Activated CD8-positive, alpha-beta T cell treated with anti-CD3 and anti-CD28 coated beads for 36 hours (primary cell): ENCODE measurements around the gene GDPGP1. TPM values are rescaled to one million over a fixed set of nuclear protein-coding genes. Genes with fewer than 3 reads are reported as not detected.

Experiments
- ATAC-seq: fragments of 200-7000 bp; cut with Tn5 transposase; one replicate; pipeline ENCODE4 v1.10.0; 2021; ENCODE audit warnings: mild to moderate bottlenecking, moderate library complexity
- CTCF ChIA-PET: fragments of 350-600 bp; sonication (Branson Sonifier 250); formaldehyde crosslinking; loops from one replicate; lab custom pipeline; 2021; ENCODE audit warnings: antibody characterized with exemption; lab: Charles Lee
- POLR2A ChIA-PET: fragments of 350-600 bp; sonication (Branson Sonifier 250); formaldehyde crosslinking; loops from one replicate; lab custom pipeline; 2021; ENCODE audit warnings: antibody characterized with exemption; lab: Charles Lee
- DNase-seq: peaks from one replicate; pipeline ENCODE4 v3.0.0-alpha.2; 2020
- H3K27ac Mint-ChIP-seq: one replicate; pipeline ENCODE4 v1.8.0; 2021; ENCODE audit warnings: mild to moderate bottlenecking, mixed read lengths
- H3K27me3 Mint-ChIP-seq: one replicate; pipeline ENCODE4 v1.8.0; 2021; ENCODE audit warnings: mixed read lengths
- H3K36me3 Mint-ChIP-seq: one replicate; pipeline ENCODE4 v1.8.0; 2021; ENCODE audit warnings: low read depth, mixed read lengths
- H3K4me1 Mint-ChIP-seq: one replicate; pipeline ENCODE4 v1.8.0; 2021; ENCODE audit warnings: low read depth, mixed read lengths
- H3K4me3 Mint-ChIP-seq: one replicate; pipeline ENCODE4 v1.8.0; 2021; ENCODE audit warnings: mild to moderate bottlenecking, moderate library complexity, mixed read lengths
- H3K9me3 Mint-ChIP-seq: one replicate; pipeline ENCODE4 v1.8.0; 2021; ENCODE audit warnings: mixed read lengths
- intact Hi-C: fragments of 100-400 bp; cut with micrococcal nuclease; formaldehyde crosslinking; loops from one replicate; pipeline ENCODE4 v1.10.0; 2022
- total RNA-seq, 2 experiments: library from RNA; stranded (reverse); gene quantifications; one replicate each; pipeline ENCODE4 v1.2.3, GENCODE V29; 2021
- TF ChIP-seq, protein P1 (sequence below): fragments of 200-600 bp; IDR thresholded peaks from one replicate; pipeline ENCODE4 v1.8.0; 2022; ENCODE audit warnings: antibody characterized with exemption, mild to moderate bottlenecking

Gene GDPGP1
- total RNA-seq, 2 experiments from 2014 or later = 5.2 to 6.4 TPM

DNA sequence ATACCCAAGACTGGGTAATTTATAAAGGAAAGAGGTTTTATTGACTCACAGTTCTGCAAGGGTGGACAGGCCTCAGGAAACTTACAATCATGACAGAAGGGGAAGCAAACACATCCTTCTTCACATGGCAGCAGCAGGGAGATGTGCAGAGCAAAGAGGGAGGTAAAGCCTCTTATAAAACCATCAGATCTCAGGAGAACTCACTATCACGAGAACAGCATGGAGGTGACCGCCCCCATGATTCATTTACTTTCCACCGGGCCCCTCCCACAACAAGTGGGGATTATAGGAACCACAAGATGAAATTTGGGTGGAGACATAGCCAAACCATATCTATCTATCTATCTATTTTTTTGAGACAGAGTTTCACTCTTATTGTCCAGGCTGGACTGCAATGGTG lies 5.4 kb downstream of the GDPGP1 start:
- intact Hi-C loops = no loop called here
- no peaks in the 10 kb centered on the region for H3K27me3 Mint-ChIP-seq
- no peaks in the 10 kb centered on the region for H3K9me3 Mint-ChIP-seq
- TF ChIP-seq, protein P1, sequence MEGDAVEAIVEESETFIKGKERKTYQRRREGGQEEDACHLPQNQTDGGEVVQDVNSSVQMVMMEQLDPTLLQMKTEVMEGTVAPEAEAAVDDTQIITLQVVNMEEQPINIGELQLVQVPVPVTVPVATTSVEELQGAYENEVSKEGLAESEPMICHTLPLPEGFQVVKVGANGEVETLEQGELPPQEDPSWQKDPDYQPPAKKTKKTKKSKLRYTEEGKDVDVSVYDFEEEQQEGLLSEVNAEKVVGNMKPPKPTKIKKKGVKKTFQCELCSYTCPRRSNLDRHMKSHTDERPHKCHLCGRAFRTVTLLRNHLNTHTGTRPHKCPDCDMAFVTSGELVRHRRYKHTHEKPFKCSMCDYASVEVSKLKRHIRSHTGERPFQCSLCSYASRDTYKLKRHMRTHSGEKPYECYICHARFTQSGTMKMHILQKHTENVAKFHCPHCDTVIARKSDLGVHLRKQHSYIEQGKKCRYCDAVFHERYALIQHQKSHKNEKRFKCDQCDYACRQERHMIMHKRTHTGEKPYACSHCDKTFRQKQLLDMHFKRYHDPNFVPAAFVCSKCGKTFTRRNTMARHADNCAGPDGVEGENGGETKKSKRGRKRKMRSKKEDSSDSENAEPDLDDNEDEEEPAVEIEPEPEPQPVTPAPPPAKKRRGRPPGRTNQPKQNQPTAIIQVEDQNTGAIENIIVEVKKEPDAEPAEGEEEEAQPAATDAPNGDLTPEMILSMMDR = no peak
- H3K4me1 Mint-ChIP-seq = peaks cover 12% of the 10 kb centered on the region
- ATAC-seq (no peak), DNase-seq (no peak)
- peaks cover 11% of the 10 kb centered on the region for H3K36me3 Mint-ChIP-seq
- ChIA-PET POLR2A (interaction anchor here (1.3 kb wide), 1 partner anchor 26 kb away, joined by 3 read pairs; the partner anchor contains the start of gene NGRN), CTCF (interaction anchor here (0.9 to 1.0 kb wide), 2 partner anchors 9 to 54 kb away, joined by 3 read pairs; no protein-coding TSS in a partner anchor)
- no peak overlapping the region for H3K27ac Mint-ChIP-seq
- no peak overlapping the region for H3K4me3 Mint-ChIP-seq

DNA sequence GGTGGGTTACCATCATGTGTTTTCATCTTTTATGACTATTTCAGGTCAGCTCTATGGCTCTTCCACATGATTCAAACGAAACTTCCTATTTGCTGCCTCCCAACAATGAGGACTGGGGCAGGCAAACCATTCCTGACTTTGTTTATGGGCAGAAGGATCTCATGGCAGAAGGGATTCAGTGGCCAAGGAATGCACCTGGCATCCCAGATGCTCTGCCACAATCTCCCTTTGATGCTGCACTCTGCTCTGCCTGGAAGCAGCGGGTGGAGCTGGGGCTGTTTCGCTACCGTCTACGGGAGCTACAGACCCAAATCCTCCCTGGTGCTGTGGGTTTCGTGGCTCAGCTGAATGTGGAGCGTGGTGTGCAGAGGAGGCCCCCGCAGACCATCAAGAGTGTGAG lies 6.8 kb downstream of the GDPGP1 start:
- ATAC-seq (no peak), DNase-seq (no peak)
- Mint-ChIP-seq H3K9me3 (no peaks in the 10 kb centered on the region), H3K4me1 (peaks cover 6% of the 10 kb centered on the region), H3K4me3 (no peak overlapping the region), H3K27me3 (no peaks in the 10 kb centered on the region), H3K36me3 (peaks cover 11% of the 10 kb centered on the region), H3K27ac (no peak overlapping the region)
- TF ChIP-seq, protein P1 = no peak
- intact Hi-C loops = no loop called here
- CTCF ChIA-PET = interaction anchor here (1.4 to 1.8 kb wide), 2 partner anchors 17 to 60 kb away, joined by 3 to 4 read pairs; no protein-coding TSS in a partner anchor
- POLR2A ChIA-PET = interaction anchor here (1.3 to 1.7 kb wide), 2 partner anchors 22 to 25 kb away, joined by 3 to 4 read pairs; partner anchors contain the start of gene NGRN

DNA sequence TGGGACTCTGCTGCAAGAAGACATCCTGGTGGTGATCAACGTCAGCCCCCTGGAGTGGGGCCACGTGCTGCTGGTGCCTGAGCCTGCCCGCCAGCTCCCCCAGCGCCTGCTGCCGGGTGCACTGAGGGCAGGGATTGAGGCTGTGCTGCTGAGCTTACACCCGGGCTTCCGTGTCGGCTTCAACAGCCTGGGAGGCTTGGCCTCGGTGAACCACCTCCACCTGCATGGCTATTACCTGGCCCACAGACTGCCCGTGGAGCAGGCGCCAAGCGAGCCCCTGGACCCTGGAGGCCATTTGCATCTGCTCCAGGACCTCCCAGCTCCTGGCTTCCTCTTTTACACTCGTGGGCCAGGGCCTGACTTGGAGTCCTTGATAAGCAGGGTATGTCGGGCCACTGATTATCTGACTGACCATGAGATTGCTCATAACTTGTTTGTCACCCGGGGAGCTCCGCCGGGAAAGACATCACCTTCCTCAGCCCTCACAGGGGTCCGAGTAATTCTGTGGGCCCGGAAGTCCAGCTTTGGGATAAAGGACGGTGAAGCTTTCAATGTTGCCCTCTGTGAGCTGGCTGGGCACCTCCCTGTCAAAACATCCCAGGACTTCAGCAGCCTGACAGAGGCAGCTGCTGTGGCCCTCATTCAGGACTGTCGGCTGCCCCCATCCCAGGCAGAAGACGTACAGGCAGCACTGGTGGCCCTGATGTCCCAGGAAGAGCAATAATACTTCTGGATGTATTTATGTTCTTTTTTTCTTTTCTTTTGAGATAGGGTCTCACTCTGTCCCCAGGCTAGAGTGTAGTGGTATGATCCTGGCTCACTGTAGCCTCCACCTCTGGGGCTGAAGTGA lies 7.6 kb downstream of the GDPGP1 start:
- Mint-ChIP-seq H3K36me3 (peaks cover 7% of the 10 kb centered on the region), H3K4me1 (peaks cover 4% of the 10 kb centered on the region), H3K27ac (no peak overlapping the region), H3K4me3 (no peak overlapping the region), H3K27me3 (no peaks in the 10 kb centered on the region), H3K9me3 (no peaks in the 10 kb centered on the region)
- CTCF ChIA-PET = interaction anchor here (1.4 to 1.8 kb wide), 2 partner anchors 16 to 59 kb away, joined by 3 to 4 read pairs; no protein-coding TSS in a partner anchor
- POLR2A ChIA-PET = interaction anchor here (1.3 to 1.7 kb wide), 2 partner anchors 21 to 24 kb away, joined by 3 to 4 read pairs; partner anchors contain the start of gene NGRN
- intact Hi-C loops = no loop called here
- TF ChIP-seq, protein P1 = no peak
- no peak for ATAC-seq
- no peak for DNase-seq

DNA sequence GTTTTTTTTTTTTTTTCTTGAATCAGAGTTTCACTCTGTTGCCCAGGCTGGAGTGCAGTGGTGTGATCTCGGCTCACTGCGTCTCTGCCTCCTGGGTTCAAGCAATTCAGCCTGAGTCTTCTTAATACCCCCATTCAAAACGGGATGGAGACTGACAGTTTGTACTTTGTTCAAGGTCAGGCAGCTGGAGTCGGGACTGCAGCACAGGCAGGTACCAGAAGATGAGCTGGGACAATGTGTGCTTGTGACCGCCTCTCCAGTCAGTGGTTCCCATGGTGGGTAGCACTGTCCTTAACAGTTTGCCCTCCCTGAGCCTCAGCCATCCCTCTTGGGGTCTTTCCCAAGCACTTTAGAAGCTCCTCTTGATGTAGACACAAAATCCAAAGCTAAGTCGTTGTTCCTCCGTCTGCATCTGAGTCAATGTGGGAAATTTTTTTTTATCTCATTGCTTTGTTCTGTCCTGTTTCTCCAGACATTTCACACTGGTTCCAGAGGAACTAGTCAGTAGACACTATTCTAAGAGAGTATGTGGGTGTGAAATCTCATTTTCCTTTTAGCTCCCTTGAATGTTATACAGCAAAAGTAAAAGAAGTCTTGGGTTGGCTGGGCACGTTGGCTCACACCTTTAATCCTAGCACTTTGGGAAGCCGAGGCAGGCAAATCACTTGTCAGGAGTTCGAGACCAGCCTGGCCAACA lies 10.1 kb downstream of the GDPGP1 start:
- CTCF ChIA-PET = interaction anchor here (1.5 kb wide), 1 partner anchor 76 kb away, joined by 4 read pairs; no protein-coding TSS in a partner anchor
- Mint-ChIP-seq H3K4me1 (peaks cover 9% of the 10 kb centered on the region), H3K27me3 (no peaks in the 10 kb centered on the region), H3K36me3 (peaks cover 2% of the 10 kb centered on the region), H3K4me3 (no peak overlapping the region), H3K9me3 (no peaks in the 10 kb centered on the region), H3K27ac (no peak overlapping the region)
- POLR2A ChIA-PET = interaction anchor here (1.2 kb wide), 1 partner anchor 8 kb away, joined by 4 read pairs; no protein-coding TSS in a partner anchor
- ATAC-seq (no peak), DNase-seq (no peak)
- TF ChIP-seq, protein P1 = no peak
- intact Hi-C loops = no loop called here
